GM12878 (cell line): ENCODE results near the gene MS4A7. TPM values are rescaled to one million over a fixed set of nuclear protein-coding genes. Genes with fewer than 3 reads are reported as not detected.

Experiments
- ATAC-seq: fragments of 200-7000 bp; cut with Tn5 transposase; 3 replicates; pipeline ENCODE4 v1.9.1; 2020; ENCODE audit warnings: mild to moderate bottlenecking, moderate library complexity
- BruUV-seq: library from RNA; stranded (reverse); fragments of 400-500 nt; replicated peaks from 2 replicates; lab custom pipeline; 2021; lab: Mats Ljungman, UMichigan
- CTCF ChIA-PET: fragments of 300-600 bp; sonication (Branson Sonifier 250); formaldehyde crosslinking; extraction: SDS; loops from one replicate; lab custom pipeline; 2021; ENCODE audit warnings: inconsistent platforms; lab: Yijun Ruan, JAX
- POLR2A ChIA-PET: fragments of 350-600 bp; formaldehyde crosslinking; extraction: SDS; loops from one replicate; lab custom pipeline; 2021; ENCODE audit warnings: inconsistent platforms; lab: Charles Lee
- RAD21 ChIA-PET: fragments of 300-600 bp; sonication (Branson Sonifier 250); formaldehyde crosslinking; loops from one replicate; lab custom pipeline; 2023; ENCODE audit warnings: antibody characterized with exemption; ENCODE audit not compliant: unreplicated experiment; lab: Charles Lee
- SMC1A ChIA-PET: fragments of 300-600 bp; sonication (Branson Sonifier 250); formaldehyde crosslinking; loops from one replicate; lab custom pipeline; 2023; ENCODE audit not compliant: unreplicated experiment, uncharacterized antibody; lab: Charles Lee
- DNase-seq: peaks from one replicate; pipeline ENCODE4 v3.0.0-alpha.2; 2011; ENCODE audit warnings: low read depth, low spot score
- FAIRE-seq: peaks from 3 replicates; lab custom pipeline; 2011; peaks lifted over from hg19 to GRCh38; lab: Jason Lieb, UNC
- H2AFZ ChIP-seq: 2 replicates; pipeline ENCODE4 v1.6.0; 2011; ENCODE audit warnings: low read depth, low read length, control low read depth; ENCODE audit not compliant: control insufficient read depth
- H3K27ac ChIP-seq: 2 replicates; pipeline ENCODE4 v1.5.1; 2011; ENCODE audit warnings: control low read depth; ENCODE audit not compliant: control insufficient read depth, insufficient read depth
- H3K27me3 ChIP-seq, 2 experiments: replicated peaks in 1 of 2; 2 replicates each; pipeline versions ENCODE4 v1.6.0 to v1.6.1; 2011; ENCODE audit warnings: low read length in 1 of 2; ENCODE audit not compliant: control insufficient read depth in 2 of 2, insufficient read depth in 2 of 2
- H3K36me3 ChIP-seq, 2 experiments: 2 replicates each; pipeline ENCODE4 v1.5.1; 2011; ENCODE audit warnings: low read length in 1 of 2; ENCODE audit not compliant: control insufficient read depth in 2 of 2, insufficient read depth in 2 of 2
- H3K4me1 ChIP-seq: 2 replicates; pipeline ENCODE4 v1.6.1; 2011; ENCODE audit warnings: mild to moderate bottlenecking, low read length, moderate library complexity, mixed read lengths; ENCODE audit not compliant: control insufficient read depth, insufficient read depth
- H3K4me2 ChIP-seq: 2 replicates; pipeline ENCODE4 v1.6.0; 2011; ENCODE audit warnings: control low read depth; ENCODE audit not compliant: control insufficient read depth, insufficient read depth
- H3K4me3 ChIP-seq: fragments of 200-600 bp; sonication (generic); 2 replicates; pipeline ENCODE4 v1.5.1; 2016
- H3K79me2 ChIP-seq: 2 replicates; pipeline ENCODE4 v1.6.0; 2011; ENCODE audit warnings: low read length; ENCODE audit not compliant: control insufficient read depth, insufficient read depth
- H3K9ac ChIP-seq: 2 replicates; pipeline ENCODE4 v1.8.0; 2011; ENCODE audit warnings: low read length, control low read depth, mixed read lengths; ENCODE audit not compliant: control insufficient read depth, insufficient read depth
- H3K9me3 ChIP-seq: replicated peaks from 3 replicates; pipeline ENCODE4 v1.5.1; 2011; ENCODE audit warnings: mild to moderate bottlenecking, low read length; ENCODE audit not compliant: control insufficient read depth, insufficient read depth
- H4K20me1 ChIP-seq: 2 replicates; pipeline ENCODE4 v1.6.0; 2011; ENCODE audit not compliant: control insufficient read depth, insufficient read depth
- CHD2 ChIP-seq: IDR thresholded peaks from 2 replicates; pipeline ENCODE4 v1.6.1; 2011; ENCODE audit warnings: low read depth, low read length, improper control_type of control experiment, borderline replicate concordance
- IRF5 ChIP-seq: fragments of 450-650 bp; IDR thresholded peaks from 2 replicates; pipeline ENCODE4 v1.6.1; 2017; ENCODE audit warnings: borderline replicate concordance
- JUNB ChIP-seq: IDR thresholded peaks from 2 replicates; pipeline ENCODE4 v1.6.1; 2016; ENCODE audit warnings: antibody characterized with exemption, mild to moderate bottlenecking
- NR2C1 ChIP-seq: fragments of 450-650 bp; IDR thresholded peaks from 2 replicates; pipeline ENCODE4 v1.6.1; 2017; ENCODE audit warnings: antibody characterized with exemption, mild to moderate bottlenecking, moderate library complexity
- POU2F2 ChIP-seq: IDR thresholded peaks from 3 replicates; pipeline ENCODE4 v1.6.1; 2011; ENCODE audit warnings: low read depth, mild to moderate bottlenecking, low read length, borderline replicate concordance
- SMAD5 ChIP-seq: IDR thresholded peaks from 2 replicates; pipeline ENCODE4 v1.6.1; 2016; ENCODE audit warnings: antibody characterized with exemption, low read depth
- STAT1 ChIP-seq: fragments of 450-650 bp; conservative IDR thresholded peaks from 2 replicates; pipeline ENCODE4 v1.6.1; 2014; ENCODE audit warnings: antibody characterized with exemption, mild to moderate bottlenecking
- TAF1 ChIP-seq: IDR thresholded peaks from 2 replicates; pipeline ENCODE4 v1.6.1; 2011; ENCODE audit warnings: mild to moderate bottlenecking, low read depth, low read length, borderline replicate concordance
- WGBS: methylation state at CpG from one replicate; pipeline ENCODE4 v1.1.6; 2016; ENCODE audit warnings: low lambda C conversion rate; ENCODE audit not compliant: insufficient replicate concordance, insufficient coverage; ENCODE audit errors: missing lambda C conversion rate; 5-methylcytosine and 5-hydroxymethylcytosine counted together
- in situ Hi-C: fragments of 300-500 bp; cut with MboI; formaldehyde crosslinking; loops from 9 replicates; pipeline ENCODE4 v1.14.3; 2018; ENCODE audit warnings: mixed read lengths
- intact Hi-C: fragments of 100-400 bp; cut with micrococcal nuclease; formaldehyde crosslinking; loops from one replicate; pipeline ENCODE4 v1.14.2; 2022; ENCODE audit not compliant: unreplicated experiment
- polyA plus RNA-seq, 11 experiments: library from polyadenylated mRNA; depleted of rRNA in 4 of 11; unstranded in 6 of 11; stranded (reverse) in 5 of 11; fragments of >200 nt; fragmentation: Nextera tagmentation in 4 of 11; fragmentation: Illumina TruSeq in 1 of 11; extraction: Ambion mirVana in 4 of 11; extraction: Trizol in 1 of 11; gene quantifications; 1 replicate in 1 of 11; 2 replicates in 10 of 11; pipeline versions ENCODE4 v1.2.1 to v1.2.3, GENCODE V29; 2011 to 2016; ENCODE audit warnings: inconsistent platforms in 2 of 11, missing spikeins in 2 of 11, low read depth in 1 of 11
- total RNA-seq, 4 experiments: library from RNA; depleted of rRNA in 3 of 4; stranded (reverse); fragments of >200 nt in 3 of 4; fragmentation: Illumina TruSeq in 1 of 4; extraction: Trizol in 1 of 4; gene quantifications; 2 replicates each; pipeline versions ENCODE4 v1.2.1 to v1.2.3, GENCODE V29; 2013 to 2021
- TF ChIP-seq, protein P1 (sequence below): fragments of 450-650 bp; formaldehyde crosslinking; IDR thresholded peaks from 2 replicates; pipeline ENCODE4 v1.4.0; 2020; ENCODE audit warnings: mild to moderate bottlenecking, moderate library complexity
- TF ChIP-seq, protein P2 (sequence below): fragments of 150-350 bp; IDR thresholded peaks from 2 replicates; pipeline ENCODE4 v1.6.1; 2014; ENCODE audit warnings: mild to moderate bottlenecking, low read depth, low read length
- TF ChIP-seq, protein P3 (sequence below): fragments of 450-650 bp; IDR thresholded peaks from 2 replicates; pipeline ENCODE4 v1.6.1; 2017; ENCODE audit warnings: low read depth, mild to moderate bottlenecking, moderate library complexity
- TF ChIP-seq, protein P4 (sequence below): IDR thresholded peaks from 2 replicates; pipeline ENCODE4 v1.6.1; 2011; ENCODE audit warnings: borderline replicate concordance, low read depth, mild to moderate bottlenecking, moderate library complexity, low read length; ENCODE audit not compliant: insufficient read depth, poor library complexity, severe bottlenecking

The MS4A7 gene
- total and polyA plus RNA-seq, 10 of the 15 experiments (the other 5 are each of a cell fraction or from before 2014, with no cell fraction given): 1.7 to 17.0 (median 3.7) TPM

DNA sequence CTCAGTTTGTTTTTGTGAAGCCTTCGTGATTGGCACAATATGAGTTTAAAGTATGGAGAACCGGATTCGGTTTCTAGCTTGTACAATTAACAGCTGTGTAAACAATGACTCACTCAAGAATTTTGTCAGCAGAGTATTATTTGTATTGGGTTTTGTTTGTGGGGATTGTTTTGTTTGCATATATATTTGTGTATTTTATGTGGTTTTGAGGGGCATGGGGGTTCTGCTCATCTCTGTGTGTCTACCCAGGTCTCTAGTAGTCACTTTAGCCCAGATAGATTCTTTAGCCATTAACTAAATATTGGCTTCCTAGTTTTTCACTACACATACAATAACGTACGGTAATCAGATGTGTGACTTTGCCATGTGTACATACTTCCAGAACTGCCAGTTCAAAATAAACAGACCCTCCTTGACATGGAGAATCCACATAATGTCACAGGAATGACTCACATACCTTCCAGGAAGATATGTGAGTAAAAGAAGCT lies 7.5 kb upstream of the MS4A7 start:
- Histone ChIP-seq H3K27ac (no peak overlapping the region), H3K9ac (no peak overlapping the region), H4K20me1 (no peaks in the 10 kb centered on the region), H2AFZ (no peak overlapping the region), H3K4me2 (no peak overlapping the region), H3K79me2 (no peaks in the 10 kb centered on the region), H3K36me3 (no peaks in the 10 kb centered on the region), H3K9me3 (peaks cover 7% of the 10 kb centered on the region; the same call in 2 of the 3 replicates), H3K4me3 (no peak overlapping the region), H3K4me1 (peaks cover 5% of the 10 kb centered on the region; the same call in 1 of the 2 replicates), H3K27me3 (no peaks in the 10 kb centered on the region)
- POLR2A ChIA-PET: interaction anchor here (3.0 kb wide), 1 partner anchor 85 kb away, joined by 12 read pairs; the partner anchor contains the start of gene MS4A1
- SMC1A ChIA-PET: interaction anchor here (1.1 to 11.3 kb wide), 6 partner anchors 10 to 116 kb away, joined by 3 to 298 read pairs (median 39); partner anchors contain the start of genes MS4A1 and MS4A7
- WGBS: 87% methylated on average over 5 of the region's 5 CpGs
- no peak for FAIRE-seq
- DNase-seq: no peak
- RAD21 ChIA-PET: interaction anchor here (1.0 to 2.2 kb wide), 2 partner anchors 86 to 116 kb away, joined by 4 to 6 read pairs; no protein-coding TSS in a partner anchor
- CTCF ChIA-PET: interaction anchor here (0.7 to 3.6 kb wide), 6 partner anchors 8 to 100 kb away, joined by 3 to 16 read pairs (median 4); partner anchors contain the start of gene MS4A1
- intact Hi-C loops (no loop called here), in situ Hi-C loops (no loop called here)
- BruUV-seq: no TSS peak
- ATAC-seq: no peak
- TF ChIP-seq, protein P1, sequence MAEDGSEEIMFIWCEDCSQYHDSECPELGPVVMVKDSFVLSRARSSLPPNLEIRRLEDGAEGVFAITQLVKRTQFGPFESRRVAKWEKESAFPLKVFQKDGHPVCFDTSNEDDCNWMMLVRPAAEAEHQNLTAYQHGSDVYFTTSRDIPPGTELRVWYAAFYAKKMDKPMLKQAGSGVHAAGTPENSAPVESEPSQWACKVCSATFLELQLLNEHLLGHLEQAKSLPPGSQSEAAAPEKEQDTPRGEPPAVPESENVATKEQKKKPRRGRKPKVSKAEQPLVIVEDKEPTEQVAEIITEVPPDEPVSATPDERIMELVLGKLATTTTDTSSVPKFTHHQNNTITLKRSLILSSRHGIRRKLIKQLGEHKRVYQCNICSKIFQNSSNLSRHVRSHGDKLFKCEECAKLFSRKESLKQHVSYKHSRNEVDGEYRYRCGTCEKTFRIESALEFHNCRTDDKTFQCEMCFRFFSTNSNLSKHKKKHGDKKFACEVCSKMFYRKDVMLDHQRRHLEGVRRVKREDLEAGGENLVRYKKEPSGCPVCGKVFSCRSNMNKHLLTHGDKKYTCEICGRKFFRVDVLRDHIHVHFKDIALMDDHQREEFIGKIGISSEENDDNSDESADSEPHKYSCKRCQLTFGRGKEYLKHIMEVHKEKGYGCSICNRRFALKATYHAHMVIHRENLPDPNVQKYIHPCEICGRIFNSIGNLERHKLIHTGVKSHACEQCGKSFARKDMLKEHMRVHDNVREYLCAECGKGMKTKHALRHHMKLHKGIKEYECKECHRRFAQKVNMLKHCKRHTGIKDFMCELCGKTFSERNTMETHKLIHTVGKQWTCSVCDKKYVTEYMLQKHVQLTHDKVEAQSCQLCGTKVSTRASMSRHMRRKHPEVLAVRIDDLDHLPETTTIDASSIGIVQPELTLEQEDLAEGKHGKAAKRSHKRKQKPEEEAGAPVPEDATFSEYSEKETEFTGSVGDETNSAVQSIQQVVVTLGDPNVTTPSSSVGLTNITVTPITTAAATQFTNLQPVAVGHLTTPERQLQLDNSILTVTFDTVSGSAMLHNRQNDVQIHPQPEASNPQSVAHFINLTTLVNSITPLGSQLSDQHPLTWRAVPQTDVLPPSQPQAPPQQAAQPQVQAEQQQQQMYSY (CRISPR knock-in tag): no peak
- TF ChIP-seq CHD2 (no peak), TAF1 (no peak), SMAD5 (no peak), STAT1 (no peak), IRF5 (no peak), NR2C1 (no peak), POU2F2 (no peak), JUNB (no peak)
- TF ChIP-seq, protein P2, sequence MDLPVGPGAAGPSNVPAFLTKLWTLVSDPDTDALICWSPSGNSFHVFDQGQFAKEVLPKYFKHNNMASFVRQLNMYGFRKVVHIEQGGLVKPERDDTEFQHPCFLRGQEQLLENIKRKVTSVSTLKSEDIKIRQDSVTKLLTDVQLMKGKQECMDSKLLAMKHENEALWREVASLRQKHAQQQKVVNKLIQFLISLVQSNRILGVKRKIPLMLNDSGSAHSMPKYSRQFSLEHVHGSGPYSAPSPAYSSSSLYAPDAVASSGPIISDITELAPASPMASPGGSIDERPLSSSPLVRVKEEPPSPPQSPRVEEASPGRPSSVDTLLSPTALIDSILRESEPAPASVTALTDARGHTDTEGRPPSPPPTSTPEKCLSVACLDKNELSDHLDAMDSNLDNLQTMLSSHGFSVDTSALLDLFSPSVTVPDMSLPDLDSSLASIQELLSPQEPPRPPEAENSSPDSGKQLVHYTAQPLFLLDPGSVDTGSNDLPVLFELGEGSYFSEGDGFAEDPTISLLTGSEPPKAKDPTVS: no peak
- TF ChIP-seq, protein P3, sequence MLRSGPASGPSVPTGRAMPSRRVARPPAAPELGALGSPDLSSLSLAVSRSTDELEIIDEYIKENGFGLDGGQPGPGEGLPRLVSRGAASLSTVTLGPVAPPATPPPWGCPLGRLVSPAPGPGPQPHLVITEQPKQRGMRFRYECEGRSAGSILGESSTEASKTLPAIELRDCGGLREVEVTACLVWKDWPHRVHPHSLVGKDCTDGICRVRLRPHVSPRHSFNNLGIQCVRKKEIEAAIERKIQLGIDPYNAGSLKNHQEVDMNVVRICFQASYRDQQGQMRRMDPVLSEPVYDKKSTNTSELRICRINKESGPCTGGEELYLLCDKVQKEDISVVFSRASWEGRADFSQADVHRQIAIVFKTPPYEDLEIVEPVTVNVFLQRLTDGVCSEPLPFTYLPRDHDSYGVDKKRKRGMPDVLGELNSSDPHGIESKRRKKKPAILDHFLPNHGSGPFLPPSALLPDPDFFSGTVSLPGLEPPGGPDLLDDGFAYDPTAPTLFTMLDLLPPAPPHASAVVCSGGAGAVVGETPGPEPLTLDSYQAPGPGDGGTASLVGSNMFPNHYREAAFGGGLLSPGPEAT: no peak
- TF ChIP-seq, protein P4, sequence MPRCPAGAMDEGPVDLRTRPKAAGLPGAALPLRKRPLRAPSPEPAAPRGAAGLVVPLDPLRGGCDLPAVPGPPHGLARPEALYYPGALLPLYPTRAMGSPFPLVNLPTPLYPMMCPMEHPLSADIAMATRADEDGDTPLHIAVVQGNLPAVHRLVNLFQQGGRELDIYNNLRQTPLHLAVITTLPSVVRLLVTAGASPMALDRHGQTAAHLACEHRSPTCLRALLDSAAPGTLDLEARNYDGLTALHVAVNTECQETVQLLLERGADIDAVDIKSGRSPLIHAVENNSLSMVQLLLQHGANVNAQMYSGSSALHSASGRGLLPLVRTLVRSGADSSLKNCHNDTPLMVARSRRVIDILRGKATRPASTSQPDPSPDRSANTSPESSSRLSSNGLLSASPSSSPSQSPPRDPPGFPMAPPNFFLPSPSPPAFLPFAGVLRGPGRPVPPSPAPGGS: no peak
